H1 (cell line): Measurements from ENCODE around the gene OSBPL5. TPM values are rescaled to one million over a fixed set of nuclear protein-coding genes. Genes with fewer than 3 reads are reported as not detected.

Source experiments
- KDM5A ChIP-seq: fragments of 200-600 bp; IDR thresholded peaks from 2 replicates; pipeline ENCODE4 v1.7.1; 2012; ENCODE audit warnings: mild to moderate bottlenecking, low read length, inconsistent platforms, mixed read lengths
- SIX5 ChIP-seq: IDR thresholded peaks from 2 replicates; pipeline ENCODE4 v1.6.1; 2011; ENCODE audit warnings: mild to moderate bottlenecking, low read depth, low read length
- polyA plus RNA-seq, 7 experiments: library from polyadenylated mRNA; depleted of rRNA in 3 of 7; stranded (reverse) in 5 of 7; unstranded in 2 of 7; fragments of >200 nt in 5 of 7; fragments of 200-250 nt in 2 of 7; gene quantifications; 1 replicate in 5 of 7; 2 replicates in 1 of 7; 4 replicates in 1 of 7; pipeline versions ENCODE4 v1.2.1 to v1.2.3, GENCODE V29; 2011 to 2013; ENCODE audit warnings: missing spikeins in 2 of 7, mixed read lengths in 2 of 7
- total RNA-seq: library from RNA; stranded (reverse); fragmentation: NEBNext Ultra II Directional; extraction: Animal tissue kit (Norgen Biotek cat#: 25700); gene quantifications from 2 replicates; pipeline ENCODE4 v1.2.1, GENCODE V29; 2021

The OSBPL5 gene
- total and polyA plus RNA-seq, 2 of the 8 experiments (the other 6 are each of a cell fraction or from before 2014, with no cell fraction given): 3.4 to 9.9 TPM

- TF ChIP-seq SIX5 (no peak), KDM5A (no peak)
Observed at GRCh38 chr11:3202305-3202704, 37.2 kb upstream of the OSBPL5 start (continued).
